ENCODE data around the gene CFAP97D1. TPM values are rescaled to one million over a fixed set of nuclear protein-coding genes. Genes with fewer than 3 reads are reported as not detected.

Gene CFAP97D1
- not detected for total RNA-seq

- H3K4me1 Mint-ChIP-seq: peaks cover 5% of the 10 kb centered on the region
- H3K4me3 Mint-ChIP-seq: peak within 1 kb of the TSS; percentile 75
- H3K27ac Mint-ChIP-seq: no peak within 1 kb of the TSS
- H3K36me3 Mint-ChIP-seq (ENCODE audit: low read depth): no peaks in the 10 kb centered on the region
- H3K9me3 Mint-ChIP-seq: no peaks in the 10 kb centered on the region
- no peak for ATAC-seq (replicated peaks)
- H3K27me3 Mint-ChIP-seq: peaks cover 23% of the 10 kb centered on the region
These were observed at the start of gene CFAP97D1 for GRCh38 chr17:43780135-43780534. CFAP97D1 (plus strand) TSS chr17:43780435; CDS start chr17:43780463, 28 bp downstream.

GRCh38 chr17:43732958-43733357, 47.3 kb upstream of the CFAP97D1 start:
- no peak overlapping the region for H3K4me3 Mint-ChIP-seq
- H3K36me3 Mint-ChIP-seq (ENCODE audit: low read depth): no peaks in the 10 kb centered on the region
- H3K9me3 Mint-ChIP-seq: no peaks in the 10 kb centered on the region
- H3K4me1 Mint-ChIP-seq: no peaks in the 10 kb centered on the region
- no peak overlapping the region for H3K27ac Mint-ChIP-seq
- no peak for ATAC-seq (replicated peaks)
- peaks cover 9% of the 10 kb centered on the region for H3K27me3 Mint-ChIP-seq

- Mint-ChIP-seq H3K36me3 (ENCODE audit: low read depth) (no peaks in the 10 kb centered on the region), H3K4me1 (no peaks in the 10 kb centered on the region), H3K27ac (no peak overlapping the region), H3K4me3 (no peak overlapping the region), H3K27me3 (peaks cover 10% of the 10 kb centered on the region), H3K9me3 (no peaks in the 10 kb centered on the region)
- ATAC-seq (replicated peaks): no peak
These were observed 46.3 kb upstream of the CFAP97D1 start for GRCh38 chr17:43733956-43734355.

- no peaks in the 10 kb centered on the region for H3K36me3 Mint-ChIP-seq (ENCODE audit: low read depth)
- no peak for ATAC-seq (replicated peaks)
- H3K27me3 Mint-ChIP-seq: peaks cover 14% of the 10 kb centered on the region
- H3K4me1 Mint-ChIP-seq: no peaks in the 10 kb centered on the region
- no peak overlapping the region for H3K4me3 Mint-ChIP-seq
- H3K27ac Mint-ChIP-seq: no peak overlapping the region
- no peaks in the 10 kb centered on the region for H3K9me3 Mint-ChIP-seq
These were observed 45.9 kb upstream of the CFAP97D1 start for GRCh38 chr17:43734376-43734775.

- Mint-ChIP-seq H3K36me3 (ENCODE audit: low read depth) (no peaks in the 10 kb centered on the region), H3K27ac (no peak overlapping the region), H3K27me3 (peaks cover 20% of the 10 kb centered on the region), H3K4me1 (no peaks in the 10 kb centered on the region), H3K4me3 (no peak overlapping the region), H3K9me3 (no peaks in the 10 kb centered on the region)
- ATAC-seq (replicated peaks): no peak
These were observed 43.8 kb upstream of the CFAP97D1 start for GRCh38 chr17:43736389-43736788.

- peaks cover 26% of the 10 kb centered on the region for H3K27me3 Mint-ChIP-seq
- H3K27ac Mint-ChIP-seq: no peak overlapping the region
- H3K36me3 Mint-ChIP-seq (ENCODE audit: low read depth): no peaks in the 10 kb centered on the region
- no peak for ATAC-seq (replicated peaks)
- H3K4me1 Mint-ChIP-seq: no peaks in the 10 kb centered on the region
- no peak overlapping the region for H3K4me3 Mint-ChIP-seq
- no peaks in the 10 kb centered on the region for H3K9me3 Mint-ChIP-seq
These were observed 42.5 kb upstream of the CFAP97D1 start for GRCh38 chr17:43737722-43738121.

GRCh38 chr17:43740541-43740940, 39.7 kb upstream of the CFAP97D1 start:
- Mint-ChIP-seq H3K27ac (no peak overlapping the region), H3K4me3 (no peak overlapping the region), H3K9me3 (no peaks in the 10 kb centered on the region), H3K36me3 (ENCODE audit: low read depth) (no peaks in the 10 kb centered on the region), H3K4me1 (no peaks in the 10 kb centered on the region), H3K27me3 (peaks cover 43% of the 10 kb centered on the region)
- no peak for ATAC-seq (replicated peaks)

- no peak overlapping the region for H3K4me3 Mint-ChIP-seq
- no peaks in the 10 kb centered on the region for H3K9me3 Mint-ChIP-seq
- H3K4me1 Mint-ChIP-seq: no peaks in the 10 kb centered on the region
- H3K27ac Mint-ChIP-seq: no peak overlapping the region
- H3K36me3 Mint-ChIP-seq (ENCODE audit: low read depth): no peaks in the 10 kb centered on the region
- peaks cover 48% of the 10 kb centered on the region for H3K27me3 Mint-ChIP-seq
- no peak for ATAC-seq (replicated peaks)
These were observed 38.6 kb upstream of the CFAP97D1 start for GRCh38 chr17:43741636-43742035.

GRCh38 chr17:43745541-43745940, 34.7 kb upstream of the CFAP97D1 start:
- Mint-ChIP-seq H3K4me3 (no peak overlapping the region), H3K4me1 (no peaks in the 10 kb centered on the region), H3K9me3 (no peaks in the 10 kb centered on the region), H3K27ac (no peak overlapping the region), H3K36me3 (ENCODE audit: low read depth) (no peaks in the 10 kb centered on the region), H3K27me3 (peaks cover 54% of the 10 kb centered on the region)
- ATAC-seq (replicated peaks): no peak

GRCh38 chr17:43750153-43750552, 30.1 kb upstream of the CFAP97D1 start:
- Mint-ChIP-seq H3K9me3 (no peaks in the 10 kb centered on the region), H3K27me3 (peaks cover 44% of the 10 kb centered on the region), H3K27ac (no peak overlapping the region)

GRCh38 chr17:43753493-43754129, 26.6 kb upstream of the CFAP97D1 start:
- peak; percentile 75 for ATAC-seq (replicated peaks)
- H3K4me1 Mint-ChIP-seq: no peaks in the 10 kb centered on the region

More at GRCh38 chr17:43750153-43750552, 30.1 kb upstream of the CFAP97D1 start:
- no peak for ATAC-seq (replicated peaks)
- Mint-ChIP-seq H3K36me3 (ENCODE audit: low read depth) (no peaks in the 10 kb centered on the region), H3K4me1 (no peaks in the 10 kb centered on the region), H3K4me3 (no peak overlapping the region)

GRCh38 chr17:43754947-43755346, 25.3 kb upstream of the CFAP97D1 start:
- H3K4me3 Mint-ChIP-seq: no peak overlapping the region
- H3K36me3 Mint-ChIP-seq (ENCODE audit: low read depth): no peaks in the 10 kb centered on the region
- H3K27ac Mint-ChIP-seq: no peak overlapping the region
- no peak for ATAC-seq (replicated peaks)
- H3K4me1 Mint-ChIP-seq: no peaks in the 10 kb centered on the region
- no peaks in the 10 kb centered on the region for H3K9me3 Mint-ChIP-seq
- H3K27me3 Mint-ChIP-seq: peaks cover 31% of the 10 kb centered on the region

More at GRCh38 chr17:43753493-43754129, 26.6 kb upstream of the CFAP97D1 start:
- no peaks in the 10 kb centered on the region for H3K36me3 Mint-ChIP-seq (ENCODE audit: low read depth)
- H3K9me3 Mint-ChIP-seq: no peaks in the 10 kb centered on the region
- peaks cover 38% of the 10 kb centered on the region for H3K27me3 Mint-ChIP-seq
- no peak overlapping the region for H3K4me3 Mint-ChIP-seq
- H3K27ac Mint-ChIP-seq: no peak overlapping the region

GRCh38 chr17:43755389-43755875, 24.8 kb upstream of the CFAP97D1 start:
- Mint-ChIP-seq H3K36me3 (ENCODE audit: low read depth) (no peaks in the 10 kb centered on the region), H3K4me1 (no peaks in the 10 kb centered on the region), H3K27me3 (peaks cover 29% of the 10 kb centered on the region), H3K9me3 (no peaks in the 10 kb centered on the region), H3K27ac (no peak overlapping the region), H3K4me3 (no peak overlapping the region)
- no peak for ATAC-seq (replicated peaks)

GRCh38 chr17:43756201-43756600, 24.0 kb upstream of the CFAP97D1 start:
- no peak for ATAC-seq (replicated peaks)
- Mint-ChIP-seq H3K4me3 (no peak overlapping the region), H3K27me3 (peaks cover 29% of the 10 kb centered on the region), H3K4me1 (no peaks in the 10 kb centered on the region), H3K36me3 (ENCODE audit: low read depth) (no peaks in the 10 kb centered on the region), H3K27ac (no peak overlapping the region), H3K9me3 (no peaks in the 10 kb centered on the region)

- no peak overlapping the region for H3K4me3 Mint-ChIP-seq
- no peak overlapping the region for H3K27ac Mint-ChIP-seq
- H3K36me3 Mint-ChIP-seq (ENCODE audit: low read depth): no peaks in the 10 kb centered on the region
- no peak for ATAC-seq (replicated peaks)
- no peaks in the 10 kb centered on the region for H3K4me1 Mint-ChIP-seq
- peaks cover 26% of the 10 kb centered on the region for H3K27me3 Mint-ChIP-seq
- no peaks in the 10 kb centered on the region for H3K9me3 Mint-ChIP-seq
These were observed 23.0 kb upstream of the CFAP97D1 start for GRCh38 chr17:43757171-43757660.
